DMS114 treated with DMSO at 0.1 percent for 48 hours (cell line): Measurements from ENCODE around the gene WDR12.
A peak's percentile ranks its signal among the peaks of the same experiment; 100 is the strongest.
"Not testable (repeated sequence)": the region's sequence is repeated elsewhere in the genome, so short reads cannot be mapped to it uniquely, and the experiment has no call there.

ENCODE experiments used
- DNase-seq: peaks from one replicate; lab custom pipeline; 2025; ENCODE audit not compliant: unreplicated experiment; lab: John Stamatoyannopoulos, UW

Gene WDR12

DNA sequence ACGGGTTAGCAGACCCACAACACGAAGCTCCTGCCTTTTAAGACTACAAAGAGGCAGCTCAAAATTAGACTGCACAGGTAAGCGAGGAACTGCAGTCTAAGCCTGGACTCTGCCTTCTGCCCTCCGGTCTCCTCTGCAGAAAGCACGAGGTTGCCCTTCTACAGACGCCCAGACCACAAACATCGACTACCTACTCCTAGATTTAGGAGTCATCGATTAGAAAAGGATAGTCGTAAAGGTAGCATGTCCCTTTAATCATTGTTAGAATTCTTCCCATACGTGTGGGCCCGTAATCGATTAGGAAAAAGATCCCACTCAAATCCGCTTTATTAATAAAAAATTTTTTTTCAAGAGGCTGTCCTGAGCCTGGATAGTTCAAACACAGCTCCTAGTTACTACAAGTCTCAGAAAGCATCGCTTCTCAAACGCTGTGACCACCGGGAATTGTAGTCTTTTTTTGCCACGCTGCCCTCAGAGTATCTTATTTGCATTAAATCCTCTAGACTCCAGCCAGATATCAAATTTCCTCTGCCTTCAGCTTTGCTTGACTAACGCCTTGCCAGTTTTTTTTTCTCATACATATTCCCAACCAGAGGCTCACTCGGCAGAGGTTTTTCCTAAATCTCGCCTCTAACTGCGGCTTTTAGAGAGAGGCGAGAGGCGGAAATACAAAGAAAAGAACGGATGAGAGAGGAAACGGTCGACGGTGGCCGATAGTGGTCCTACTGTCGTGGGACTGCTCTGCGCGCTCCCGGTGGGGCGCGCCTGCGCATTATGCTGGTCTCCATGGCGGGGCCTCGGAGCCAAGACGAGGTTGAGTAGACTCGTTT lies at the start of gene WDR12, which contains the start of gene CARF:
Gene WDR12 (minus strand): TSS at position 162 of the 830 bp plus-strand sequence. CDS start 197 bp downstream, outside the sequence.
Gene CARF (plus strand): TSS at position 764 of the 830 bp plus-strand sequence. CDS start 29,628 bp downstream, outside the sequence.
- DNase-seq = peak; percentile 95

DNA sequence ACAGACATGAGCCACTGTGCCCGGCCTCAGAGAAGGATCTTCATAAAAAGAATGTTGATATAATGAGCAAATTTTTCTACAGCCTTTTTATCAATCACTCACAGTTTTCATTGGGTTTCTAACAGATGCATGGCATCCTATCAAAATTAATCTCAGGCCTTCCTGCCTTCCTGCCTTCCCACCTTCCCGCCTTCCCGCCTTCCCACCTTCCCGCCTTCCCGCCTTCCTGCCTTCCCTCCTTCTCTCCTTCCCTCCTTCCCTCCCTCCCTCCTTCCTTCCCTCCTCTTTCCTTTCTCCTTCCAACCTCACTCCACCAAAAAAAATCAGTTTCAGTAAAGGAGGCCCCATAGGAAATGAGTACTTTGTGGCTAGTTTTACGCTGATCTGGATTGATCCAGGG lies 49.1 kb upstream of the WDR12 start:
- no peak for DNase-seq

DNA sequence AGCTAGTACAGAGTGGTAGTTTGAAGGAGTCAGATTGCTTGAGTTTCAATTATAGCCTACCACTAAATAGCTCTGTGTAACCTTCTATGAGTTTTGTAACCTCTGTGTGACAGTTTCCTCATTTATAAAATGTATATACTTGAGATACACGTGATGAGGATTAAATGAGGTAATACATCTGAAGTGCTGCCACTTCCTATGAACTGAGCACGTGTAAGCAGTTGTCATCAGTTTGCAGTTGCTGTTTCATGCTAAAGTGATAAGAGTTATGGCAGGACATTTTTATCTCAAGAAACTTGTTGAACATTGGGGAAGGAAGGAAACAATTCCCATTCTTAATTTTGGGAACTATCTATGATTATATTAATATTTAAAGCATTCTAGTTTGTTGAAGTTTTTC lies 39.1 kb upstream of the WDR12 start:
- DNase-seq = no peak

DNA sequence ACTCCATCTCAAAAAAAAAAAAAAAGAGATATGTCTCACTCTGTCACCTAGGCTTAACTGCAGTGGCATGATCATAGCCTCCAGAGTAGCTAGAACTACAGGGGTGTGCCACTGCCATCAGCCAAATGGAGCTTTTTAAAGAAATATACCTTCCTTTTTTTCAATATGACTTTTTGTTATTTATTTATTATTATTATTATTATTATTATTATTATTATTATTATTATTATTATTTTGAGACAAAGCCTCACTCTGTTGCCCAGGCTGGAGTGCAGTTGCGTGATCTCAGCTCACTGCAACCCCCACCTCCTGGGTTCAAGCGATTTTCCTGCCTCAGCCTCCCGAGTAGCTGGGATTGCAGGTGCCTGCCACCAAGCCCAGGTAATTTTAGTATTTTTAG lies 37.9 kb upstream of the WDR12 start:
- DNase-seq = not testable (repeated sequence)

DNA sequence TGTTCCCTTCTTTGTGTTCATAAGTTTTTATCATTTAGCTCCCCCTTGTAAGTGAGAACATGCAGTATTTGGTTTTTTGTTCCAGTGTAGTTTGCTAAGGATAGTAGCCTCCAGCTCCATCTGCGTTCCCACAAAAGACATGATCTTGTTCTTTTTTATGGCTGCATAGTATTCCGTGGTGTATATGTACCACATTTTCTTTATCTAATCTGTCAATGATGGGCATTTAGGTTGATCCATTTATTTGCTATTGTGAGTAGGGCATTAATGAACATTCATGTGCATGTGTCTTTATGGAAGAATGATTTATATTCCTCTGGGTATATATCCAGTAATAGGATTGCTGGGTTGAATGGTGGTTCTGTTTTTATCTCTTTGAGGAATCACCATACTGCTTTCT lies 34.0 kb upstream of the WDR12 start:
- DNase-seq = no peak

DNA sequence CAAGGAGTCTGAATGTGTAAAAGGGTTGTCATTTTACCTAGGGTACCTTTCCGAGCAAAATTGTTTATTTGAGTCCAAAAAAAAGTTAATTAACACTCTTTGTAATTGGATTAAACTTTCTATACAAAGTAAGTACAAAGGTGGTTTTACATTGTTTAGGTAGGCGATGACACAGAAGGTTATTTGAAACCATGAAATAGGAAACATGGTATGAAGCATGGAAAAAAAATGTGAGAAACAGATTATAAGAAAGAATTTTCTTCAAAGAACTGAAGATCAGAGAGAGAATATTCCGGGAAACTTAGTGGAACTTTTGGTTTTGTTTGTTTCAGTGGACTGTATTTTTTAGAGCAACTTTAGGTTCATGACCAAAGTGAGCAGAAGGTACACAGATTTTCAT lies 33.3 kb upstream of the WDR12 start:
- DNase-seq = no peak

DNA sequence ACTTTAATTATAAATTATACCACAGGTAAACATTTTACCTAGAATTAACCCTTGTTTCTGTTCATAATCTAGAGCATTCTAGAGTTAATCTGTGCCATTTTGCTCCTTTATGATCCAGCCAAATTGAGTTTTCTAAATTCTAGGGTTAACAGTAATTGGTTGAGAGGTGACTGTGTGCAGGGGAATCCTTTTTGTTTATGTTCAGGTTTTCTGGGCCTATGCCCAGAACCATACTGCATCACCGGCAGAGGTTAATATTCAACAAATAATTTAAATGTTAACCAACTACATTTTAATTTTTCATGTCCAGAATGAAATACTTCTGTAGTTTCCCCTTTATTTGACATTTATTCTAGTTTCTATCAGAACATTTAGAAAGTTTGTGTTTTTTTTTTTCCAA lies 32.9 kb upstream of the WDR12 start:
- no peak for DNase-seq

DNA sequence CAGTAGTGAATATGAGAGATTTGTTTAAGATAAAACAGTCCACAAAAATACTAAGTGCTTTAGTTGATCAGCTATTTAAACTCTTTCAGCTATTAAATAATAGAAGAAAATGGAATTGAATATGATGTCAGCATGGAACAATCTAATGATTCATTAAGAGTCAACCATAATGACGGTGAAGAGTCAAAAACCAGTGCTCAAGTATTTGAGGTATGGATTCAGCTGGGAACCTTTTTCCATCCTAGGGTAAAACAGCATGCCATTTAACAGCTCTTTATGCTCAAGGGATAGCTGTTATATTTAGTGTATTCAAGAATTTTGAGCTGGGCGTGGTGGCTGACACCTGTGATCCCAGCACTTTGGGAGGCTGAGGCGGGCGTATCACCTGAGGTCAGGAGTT lies 30.3 kb upstream of the WDR12 start:
- DNase-seq = no peak

DNA sequence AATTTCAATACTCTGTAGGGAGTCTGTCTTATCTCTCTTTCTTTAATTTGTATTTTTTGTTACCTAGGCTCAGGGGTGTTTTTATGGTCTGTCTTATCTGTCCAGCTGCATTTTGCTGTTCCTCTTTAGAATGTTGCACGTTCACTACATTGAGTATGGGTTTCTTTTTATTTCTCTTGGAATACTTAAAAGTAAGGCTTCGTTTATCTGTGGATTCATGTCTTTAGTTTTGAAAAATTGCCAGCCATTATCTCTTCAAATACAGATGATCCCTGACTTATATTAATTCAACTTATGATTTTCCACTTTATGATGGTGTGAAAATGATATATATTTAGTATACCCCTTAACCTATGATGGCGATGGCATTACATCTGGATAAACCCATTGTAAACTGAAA lies 27.5 kb upstream of the WDR12 start:
- DNase-seq = no peak

DNA sequence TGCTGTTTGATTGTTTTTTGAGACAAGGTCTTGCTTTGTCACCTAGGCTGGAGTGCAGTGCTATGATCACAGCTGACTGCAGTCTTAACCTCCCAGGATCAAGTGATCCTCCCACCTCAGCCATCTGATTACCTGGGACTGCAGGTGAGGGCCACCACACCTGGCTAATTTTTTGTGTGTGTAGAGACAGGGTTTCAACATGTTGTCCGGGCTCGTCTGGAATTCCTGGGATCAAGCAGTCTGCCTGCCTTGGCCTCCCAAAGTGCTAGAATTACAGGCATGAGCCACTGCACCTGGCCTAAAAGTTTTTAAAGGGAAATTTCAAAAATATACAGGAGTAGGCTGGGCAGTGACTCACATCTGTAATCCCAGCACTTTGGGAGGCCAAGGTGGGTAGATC lies 23.0 kb upstream of the WDR12 start:
- DNase-seq = no peak

DNA sequence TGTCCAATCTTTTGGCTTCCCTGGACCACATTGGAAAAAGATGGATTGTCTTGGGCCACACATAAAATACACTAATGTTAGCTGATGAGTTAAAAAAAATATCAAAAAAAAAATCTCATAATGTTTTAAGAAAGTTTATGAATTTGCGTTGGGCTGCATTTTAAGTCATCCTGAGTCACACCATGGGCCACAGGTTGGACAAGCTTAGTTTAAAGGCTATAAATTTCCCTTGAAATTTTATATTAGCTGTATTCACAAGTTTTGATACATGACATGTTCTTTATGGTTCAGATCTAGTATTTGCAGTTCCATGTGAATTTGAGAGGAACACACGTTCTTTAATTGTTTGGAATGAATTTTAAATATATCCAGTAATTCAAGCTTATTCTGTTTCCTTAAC lies 22.5 kb upstream of the WDR12 start:
- no peak for DNase-seq

DNA sequence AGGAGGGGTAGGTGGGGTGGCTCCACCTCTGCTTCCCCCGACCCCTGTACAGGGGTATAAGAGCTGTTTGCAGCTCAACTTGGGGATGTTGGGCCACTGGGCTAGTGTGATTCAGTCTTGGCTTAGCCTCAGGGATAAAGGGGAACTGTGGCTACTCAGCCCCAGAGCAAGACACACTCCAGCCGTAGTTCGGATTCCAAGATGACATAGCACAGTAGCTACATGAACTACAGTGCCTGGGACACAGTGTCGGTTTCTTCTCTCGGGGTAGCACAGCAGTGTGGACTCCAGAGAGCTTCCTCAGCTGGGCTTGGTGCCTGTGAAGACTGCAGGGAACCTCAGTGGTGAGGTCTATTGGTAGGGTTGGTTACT lies 21.7 kb upstream of the WDR12 start:
- DNase-seq = no peak

DNA sequence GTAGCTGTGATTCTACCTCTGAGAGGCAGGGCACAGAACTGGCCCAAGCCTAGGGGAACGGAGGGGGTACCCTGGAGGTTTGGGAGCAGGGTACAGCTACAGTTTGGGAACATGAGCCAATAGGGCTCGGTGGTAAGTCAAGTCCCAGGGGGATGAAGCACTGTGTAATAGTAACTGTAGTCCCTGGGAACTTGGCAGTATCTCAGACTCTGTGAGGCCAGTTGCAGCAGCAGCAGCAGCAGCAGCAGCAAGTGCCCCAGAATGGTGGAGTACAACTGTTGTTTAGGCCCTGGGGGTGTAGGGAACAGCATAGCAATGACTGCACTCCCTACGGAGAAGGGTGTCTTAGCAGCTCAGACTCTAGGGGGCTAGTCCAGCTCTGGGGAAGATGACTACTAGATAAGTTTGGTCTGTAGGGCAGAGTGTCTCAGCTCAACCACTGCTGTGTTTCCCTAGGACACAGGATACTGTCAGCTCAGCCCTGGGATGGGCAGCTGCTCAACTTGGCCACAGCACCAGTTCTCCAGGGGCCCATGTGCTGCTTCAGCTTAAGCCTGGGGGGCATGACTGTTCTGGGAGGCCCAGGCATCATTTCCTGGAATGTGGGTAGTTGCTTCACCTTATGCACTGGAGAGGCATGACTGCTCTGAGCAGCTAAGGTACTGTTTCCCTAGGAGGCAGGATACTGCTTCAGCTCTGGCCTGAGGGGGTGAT lies 21.1 kb upstream of the WDR12 start:
- DNase-seq = no peak

DNA sequence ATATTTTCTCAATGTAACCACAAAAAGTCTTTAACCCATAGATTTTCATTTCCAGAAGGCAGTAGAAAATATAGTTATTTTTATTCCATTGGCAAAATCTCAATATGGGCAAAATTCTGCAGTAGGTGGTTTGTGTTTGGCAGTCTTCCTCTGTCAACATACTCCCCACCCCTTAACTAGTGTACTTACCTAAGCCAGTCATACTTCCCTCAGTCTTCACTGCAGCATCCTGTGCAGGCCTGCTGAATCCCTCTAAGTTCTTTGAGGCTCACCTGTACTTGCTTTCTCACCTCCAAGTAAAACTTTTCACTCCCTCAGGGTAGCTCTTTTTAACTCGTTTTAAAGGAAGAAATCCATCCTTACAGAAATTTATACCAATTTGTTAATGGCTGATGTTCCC lies 7.4 kb upstream of the WDR12 start:
- no peak for DNase-seq

DNA sequence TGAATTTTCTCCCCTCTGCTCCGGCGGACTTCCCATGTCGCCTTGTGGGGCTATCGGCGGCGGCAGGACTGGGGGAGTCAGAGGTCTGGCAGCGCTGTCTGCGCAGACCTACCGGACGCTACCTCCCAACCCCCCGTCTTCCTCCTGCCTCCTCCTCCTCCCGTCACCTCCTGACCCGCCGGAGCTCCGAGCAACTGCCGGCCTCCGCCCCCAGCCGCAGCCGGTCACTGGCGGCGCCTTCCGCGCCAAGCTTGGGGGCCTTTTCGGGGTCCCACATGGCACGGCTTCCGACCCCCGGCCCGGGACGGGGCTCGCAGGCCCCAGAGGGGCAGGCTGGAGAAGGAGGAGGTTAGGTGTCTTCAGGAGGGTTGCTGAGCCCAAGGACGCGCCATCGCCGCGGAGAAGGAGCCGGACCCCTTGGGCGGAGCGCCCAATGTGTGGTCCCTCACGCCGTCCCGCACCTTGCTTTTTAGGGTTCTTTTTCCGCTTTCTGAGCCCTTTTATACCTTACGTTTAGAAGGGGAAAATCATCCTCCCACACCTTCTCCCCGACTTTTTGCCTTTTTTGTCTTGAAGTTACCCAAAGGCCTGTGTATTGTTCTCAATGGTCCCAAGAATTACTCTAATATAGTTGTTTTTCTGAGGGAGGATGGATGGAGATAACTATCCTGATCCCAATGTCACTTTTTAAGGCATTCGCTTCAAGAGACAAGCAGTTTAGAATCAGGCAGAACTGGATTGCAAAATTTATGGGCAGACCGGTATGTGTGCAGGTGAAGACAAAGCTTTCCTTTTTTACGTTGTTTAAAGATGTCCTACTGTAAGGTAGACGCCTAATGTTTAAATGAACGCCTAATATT lies 1.1 kb upstream of the WDR12 start:
- DNase-seq = not testable (repeated sequence)

DNA sequence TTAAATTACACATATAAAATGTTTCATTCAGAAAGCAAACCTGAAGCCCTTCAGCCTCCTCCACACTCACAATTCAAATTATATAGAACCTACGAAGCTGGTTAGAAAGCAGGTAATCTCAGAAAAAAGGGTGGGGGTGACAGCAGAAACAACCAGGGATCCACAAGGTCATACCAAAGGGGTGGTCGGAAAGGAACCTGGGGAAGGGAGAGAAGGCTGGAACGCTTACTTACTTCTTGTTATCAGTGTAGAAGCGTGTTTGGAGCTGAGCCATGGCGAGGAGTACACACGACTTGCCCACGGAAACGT lies 316 bp downstream of the WDR12 start:
- no peak for DNase-seq

DNA sequence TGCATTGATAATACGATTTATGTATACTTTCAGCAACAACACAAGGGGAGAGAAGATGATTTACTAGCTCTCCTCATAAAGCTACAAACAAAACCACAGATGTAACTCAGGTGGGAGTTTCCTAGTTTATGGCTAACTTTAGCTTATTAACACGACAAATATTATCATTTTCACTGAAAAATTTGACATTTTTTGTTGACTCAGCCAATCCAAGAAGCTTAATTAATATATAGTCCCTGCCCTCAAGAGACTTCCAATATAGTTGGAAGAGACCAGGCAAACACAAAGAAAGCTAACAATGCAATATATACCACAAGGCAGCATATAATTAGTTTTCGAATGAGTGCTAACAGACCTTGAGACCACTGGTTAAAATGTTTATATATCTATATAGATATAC lies 775 bp downstream of the WDR12 start:
- no peak for DNase-seq

DNA sequence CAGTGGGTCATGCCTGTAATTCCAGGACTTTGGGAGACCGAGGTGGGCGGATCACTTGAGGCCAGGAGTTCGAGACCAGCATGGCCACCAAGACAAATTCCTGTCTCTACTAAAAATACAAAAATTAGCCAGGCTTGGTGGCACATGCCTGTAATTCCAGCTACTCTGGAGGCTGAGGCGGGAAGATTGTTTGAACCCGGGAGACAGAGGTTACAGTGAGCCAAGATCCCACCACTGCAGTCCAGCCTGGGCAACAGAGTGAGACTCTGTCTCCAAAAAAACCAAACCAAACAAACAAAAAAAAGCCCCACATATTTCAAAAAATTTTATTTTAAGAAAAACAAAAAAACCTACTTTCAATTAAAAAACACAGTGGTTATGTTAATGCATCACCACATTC lies 1.2 kb downstream of the WDR12 start:
- not testable (repeated sequence) for DNase-seq

DNA sequence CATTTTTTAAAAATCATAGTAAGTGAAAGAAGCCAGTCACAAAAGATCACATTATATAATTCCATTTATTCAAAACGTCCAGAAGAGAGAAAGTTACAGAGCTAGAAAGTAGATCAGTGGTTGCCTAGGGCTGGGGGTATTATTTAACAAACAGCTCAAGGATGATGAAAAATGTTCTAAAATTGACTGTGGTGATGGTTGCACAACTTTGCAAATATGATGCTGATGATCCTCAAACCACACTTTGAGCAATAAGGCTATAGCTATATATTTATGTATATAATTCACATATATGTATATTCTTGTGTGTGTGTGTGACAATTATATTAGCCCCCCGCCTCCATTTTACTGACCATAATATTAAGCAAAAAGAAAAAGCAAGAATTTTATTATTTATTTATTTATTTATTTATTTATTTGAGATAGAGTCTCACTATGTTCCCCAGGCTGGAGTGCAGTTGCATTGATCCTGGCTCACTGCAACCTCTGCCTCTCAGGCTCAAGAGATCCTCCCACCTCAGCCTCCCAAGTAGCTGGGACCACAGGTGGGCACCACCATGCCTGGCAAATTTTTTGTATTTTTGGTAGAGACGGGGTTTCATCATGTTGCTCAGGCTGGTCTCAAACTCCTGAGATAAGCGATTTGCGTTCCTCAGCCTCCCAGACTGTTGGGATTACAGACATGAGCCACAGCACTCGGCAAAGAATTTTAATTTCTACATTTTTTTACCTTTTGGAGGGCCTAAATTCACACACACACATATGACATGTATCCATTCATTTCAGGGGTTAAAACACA lies 1.9 kb downstream of the WDR12 start:
- DNase-seq = no peak

DNA sequence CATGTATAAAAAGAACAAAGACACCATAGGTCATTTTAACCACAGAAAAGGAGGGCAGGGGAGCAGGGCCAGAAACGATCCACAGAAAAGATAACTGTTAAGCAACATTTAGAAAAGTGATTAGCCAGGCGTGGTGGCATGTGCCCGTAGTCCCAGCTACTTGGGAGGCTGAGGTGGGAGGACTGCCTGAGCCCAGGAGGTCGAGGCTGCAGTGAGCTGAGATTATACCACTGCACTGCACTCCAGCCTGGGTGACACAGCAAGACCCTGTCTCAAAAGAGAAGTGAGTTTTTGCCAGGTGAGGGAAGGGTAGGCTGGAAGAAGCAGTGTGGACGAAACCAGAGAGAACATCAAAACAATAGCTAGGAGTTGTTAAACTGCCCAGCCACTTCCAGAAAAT lies 3.3 kb downstream of the WDR12 start:
- DNase-seq = no peak

DNA sequence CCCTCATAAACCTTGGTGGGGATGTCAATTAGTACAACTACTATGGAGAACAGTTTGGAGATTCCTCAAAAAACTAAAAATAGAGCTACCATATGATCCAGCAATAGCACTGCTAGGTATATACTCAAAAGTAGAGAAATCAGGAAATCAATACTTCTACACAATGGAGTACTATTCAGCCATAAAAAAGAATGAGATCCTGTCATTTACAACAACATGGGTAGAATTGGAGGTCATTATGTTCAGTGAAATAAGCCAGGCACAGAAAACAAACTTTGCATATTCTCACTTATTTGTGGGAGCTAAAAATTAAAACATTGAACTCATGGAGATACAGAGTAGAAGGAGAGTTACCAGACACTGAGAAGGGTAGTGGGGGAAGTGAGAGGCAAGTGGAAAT lies 6.0 kb downstream of the WDR12 start:
- DNase-seq = not testable (repeated sequence)
